Spleen (tissue), 7 donors: ENCODE results near the gene ETHE1.

ENCODE experiments used
- POLR2A ChIP-seq, 3 donors: fragments of 450-650 bp; IDR thresholded peaks; one replicate each; pipeline ENCODE4 v1.5.1; 2017; ENCODE audit warnings: antibody characterized with exemption in 3 of 3, mild to moderate bottlenecking in 1 of 3
- POLR2AphosphoS5 ChIP-seq, 3 donors: sonication (generic); formaldehyde crosslinking; IDR thresholded peaks; one replicate each; pipeline ENCODE4 v1.5.1; 2017; ENCODE audit warnings: antibody characterized with exemption in 3 of 3
- TF ChIP-seq, protein P1 (sequence below), 11 experiments: fragments of 200-600 bp in 7 of 11; fragments of 450-650 bp in 4 of 11; sonication (generic) in 4 of 11; IDR thresholded peaks in 8 of 11; conservative IDR thresholded peaks in 3 of 11; 1 replicate in 7 of 11; 2 replicates in 4 of 11; pipeline versions ENCODE4 v1.4.0 to v1.8.0; 2016 to 2021; ENCODE audit warnings: antibody characterized with exemption in 11 of 11, inconsistent platforms in 4 of 11, mild to moderate bottlenecking in 1 of 11
- donor health status: DM: no; HTN: no; CAD: no; lungs with moderate emphysema.
- donor health status: DM: no; HTN: no; CAD: no.
- donor health status: DM: no; HTN: no; CAD: no.

DNA sequence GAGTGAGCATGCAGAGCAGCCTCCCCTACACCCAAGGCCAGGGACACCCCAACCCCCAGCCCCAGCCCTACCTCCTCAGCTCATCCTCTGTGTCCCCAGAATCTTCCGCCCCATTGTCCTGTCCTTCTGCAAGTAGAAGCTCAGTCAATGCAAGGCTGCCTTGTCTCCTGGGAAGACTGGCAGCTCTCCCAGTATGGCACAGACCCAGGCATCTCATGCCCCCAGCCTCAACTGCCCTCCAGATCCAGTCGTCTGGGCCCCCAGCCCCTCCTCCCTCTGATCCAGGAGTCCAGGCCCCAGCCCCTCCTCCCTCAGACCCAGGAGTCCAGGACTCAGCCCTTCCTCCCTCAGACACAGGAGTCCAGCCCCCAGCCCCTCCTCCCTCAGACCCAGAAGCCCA is 19.0 kb upstream of the ETHE1 start:
- TF ChIP-seq, protein P1, sequence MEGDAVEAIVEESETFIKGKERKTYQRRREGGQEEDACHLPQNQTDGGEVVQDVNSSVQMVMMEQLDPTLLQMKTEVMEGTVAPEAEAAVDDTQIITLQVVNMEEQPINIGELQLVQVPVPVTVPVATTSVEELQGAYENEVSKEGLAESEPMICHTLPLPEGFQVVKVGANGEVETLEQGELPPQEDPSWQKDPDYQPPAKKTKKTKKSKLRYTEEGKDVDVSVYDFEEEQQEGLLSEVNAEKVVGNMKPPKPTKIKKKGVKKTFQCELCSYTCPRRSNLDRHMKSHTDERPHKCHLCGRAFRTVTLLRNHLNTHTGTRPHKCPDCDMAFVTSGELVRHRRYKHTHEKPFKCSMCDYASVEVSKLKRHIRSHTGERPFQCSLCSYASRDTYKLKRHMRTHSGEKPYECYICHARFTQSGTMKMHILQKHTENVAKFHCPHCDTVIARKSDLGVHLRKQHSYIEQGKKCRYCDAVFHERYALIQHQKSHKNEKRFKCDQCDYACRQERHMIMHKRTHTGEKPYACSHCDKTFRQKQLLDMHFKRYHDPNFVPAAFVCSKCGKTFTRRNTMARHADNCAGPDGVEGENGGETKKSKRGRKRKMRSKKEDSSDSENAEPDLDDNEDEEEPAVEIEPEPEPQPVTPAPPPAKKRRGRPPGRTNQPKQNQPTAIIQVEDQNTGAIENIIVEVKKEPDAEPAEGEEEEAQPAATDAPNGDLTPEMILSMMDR (IDR thresholded peaks at IDR 0.05 in 8 of 11, conservative IDR thresholded peaks at IDR 0.05 in 3 of 11): no peak
- no peak for TF ChIP-seq POLR2AphosphoS5 (IDR thresholded peaks at IDR 0.05)
- TF ChIP-seq POLR2A (IDR thresholded peaks at IDR 0.05): no peak
